Iris pigment epithelial cell (primary cell): ENCODE data around the gene MBP.

Experiments
- DNase-seq: peaks from one replicate; pipeline ENCODE4 v3.0.0-alpha.2; 2011; ENCODE audit warnings: low read depth

Gene MBP

DNA sequence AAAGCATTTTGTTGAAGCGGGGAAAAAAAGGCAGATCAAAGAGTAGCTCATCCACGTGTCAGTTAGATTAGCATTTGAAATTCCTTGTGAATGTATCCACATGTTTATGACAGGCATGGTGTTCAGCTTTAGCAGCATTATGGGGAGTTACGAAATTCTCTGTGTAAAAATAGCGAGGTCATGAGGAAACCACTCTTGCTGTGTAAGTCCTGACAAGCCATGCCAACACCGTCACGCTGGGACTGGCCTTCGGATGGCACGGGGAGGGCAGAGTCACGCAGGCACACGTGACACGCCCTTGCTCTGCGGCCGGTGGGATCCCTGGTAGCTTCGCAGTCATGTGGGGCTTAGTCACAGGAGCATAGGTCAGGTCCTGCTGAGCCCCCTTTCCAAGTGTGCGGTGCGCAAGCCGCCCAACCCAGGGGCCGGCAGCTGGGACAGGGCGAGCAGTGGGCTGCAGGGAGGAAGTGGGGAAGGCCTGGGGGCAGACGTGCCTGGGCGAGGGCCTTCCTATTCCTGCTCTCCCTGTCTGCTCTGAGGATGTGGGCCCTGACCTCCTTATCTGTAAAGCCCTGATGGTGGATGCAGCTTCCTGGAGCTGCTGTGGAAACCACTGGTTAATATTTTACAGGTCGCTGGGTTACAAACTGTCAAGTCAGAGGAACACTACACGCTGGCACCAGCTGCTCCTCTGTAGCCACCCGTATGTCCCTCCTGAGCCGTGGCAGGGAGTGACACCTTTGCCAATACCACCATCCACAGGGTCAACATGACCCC is 18.0 kb downstream of the MBP start:
- DNase-seq: peak; percentile 98

DNA sequence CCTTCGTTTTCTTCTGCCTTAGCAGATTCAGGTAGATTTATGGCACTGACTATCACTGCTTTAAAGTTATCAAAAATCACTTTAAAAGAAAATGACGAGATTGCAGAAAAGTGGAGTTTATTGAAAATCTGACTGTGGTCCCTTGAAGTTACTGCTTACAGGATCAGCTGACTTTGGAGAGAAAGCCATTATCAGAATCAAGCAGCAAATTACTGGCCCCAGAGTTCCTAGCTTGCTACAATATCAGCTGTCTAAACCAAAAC is 18.5 kb downstream of the MBP start:
- DNase-seq: no peak

DNA sequence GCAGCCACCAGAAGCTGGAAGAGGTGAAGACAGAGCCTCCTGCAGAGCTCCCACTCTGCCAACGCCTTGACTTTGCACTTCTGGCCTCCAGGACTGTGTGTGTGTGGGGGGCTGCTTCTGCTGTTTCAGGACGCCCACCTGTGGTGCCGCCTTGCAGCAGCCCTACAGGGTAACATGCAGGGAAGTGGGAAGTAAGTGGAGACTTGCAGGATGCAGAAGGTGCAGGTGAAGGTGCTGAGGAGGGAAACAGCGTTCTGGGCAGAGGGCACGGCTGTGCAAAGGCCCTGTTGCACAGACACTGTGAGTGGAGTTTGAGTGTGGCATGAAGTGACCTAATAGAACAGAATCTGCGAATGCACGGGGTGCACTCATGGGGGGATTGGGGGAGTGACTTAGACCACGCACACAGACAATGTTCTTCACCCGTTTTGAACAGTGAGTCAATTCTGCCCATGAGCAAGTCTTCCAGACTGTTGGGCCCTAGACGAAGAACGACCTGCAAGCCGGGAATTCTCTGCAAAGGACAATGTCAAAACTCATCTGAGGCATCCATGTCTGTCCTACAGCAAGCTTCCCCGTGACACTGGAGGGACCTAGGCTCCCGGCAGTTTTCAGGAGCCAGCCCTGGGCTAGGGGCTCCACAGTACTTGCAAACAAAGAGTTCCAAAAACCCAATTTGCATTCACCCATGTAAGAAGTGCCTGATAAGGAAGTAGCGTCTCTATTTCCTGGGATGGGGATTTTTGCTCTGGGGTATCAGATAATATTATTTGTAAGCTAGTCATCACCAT is 19.0 kb downstream of the MBP start:
- no peak for DNase-seq

DNA sequence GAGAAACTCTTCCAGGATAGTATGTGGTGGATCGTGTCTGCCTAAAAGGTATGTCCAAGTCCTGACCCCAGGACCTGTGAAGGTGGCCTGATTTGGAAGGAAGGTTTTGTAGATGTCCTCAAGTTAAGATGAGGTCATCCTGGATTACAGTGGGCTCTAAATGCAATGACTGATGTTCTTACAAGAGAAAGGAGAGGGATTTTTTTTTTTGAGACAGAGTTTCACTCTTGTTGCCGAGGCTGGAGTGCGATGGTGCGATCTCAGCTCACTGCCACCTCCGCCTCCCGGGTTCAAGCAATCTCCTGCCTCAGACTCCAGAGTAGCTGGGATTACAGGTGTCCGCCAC is 19.9 kb downstream of the MBP start:
- no peak for DNase-seq

DNA sequence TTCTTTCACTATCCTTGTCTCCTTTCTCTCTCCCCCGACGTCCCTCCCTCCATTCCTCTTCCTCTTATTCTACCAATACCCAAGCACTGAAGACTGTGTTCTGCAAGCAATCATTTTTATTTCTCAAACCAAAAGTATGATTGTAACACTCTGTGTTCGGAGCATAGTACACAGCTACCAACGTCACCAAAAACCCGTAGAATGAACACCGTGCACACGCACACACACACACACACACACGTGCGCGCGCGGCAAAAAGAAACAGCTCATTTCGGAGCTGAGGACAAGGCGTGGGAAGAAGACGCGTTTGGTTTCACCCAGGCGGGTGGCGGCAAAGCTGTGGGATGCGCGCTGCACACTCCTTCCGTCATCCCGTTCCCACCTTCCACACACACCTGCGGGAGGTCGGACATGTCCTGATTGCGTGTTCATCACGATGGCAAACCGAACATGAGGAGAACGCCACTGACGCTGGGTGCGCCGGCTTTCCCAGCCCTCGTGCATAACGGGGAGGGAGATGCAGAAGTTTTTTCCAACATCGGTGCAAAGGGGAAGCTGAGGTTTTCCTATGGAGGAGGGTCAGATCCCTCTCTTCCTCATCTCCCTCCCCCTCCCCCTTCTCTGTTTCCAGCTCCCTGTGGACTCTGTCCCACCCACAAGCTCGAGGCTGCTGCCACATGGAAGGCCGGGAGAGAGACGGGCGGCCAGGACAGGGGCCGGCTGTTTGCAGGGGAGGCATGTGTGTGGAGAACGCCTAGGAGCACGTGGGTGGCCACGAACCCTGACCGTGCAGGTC is 20.4 kb downstream of the MBP start:
- no peak for DNase-seq

DNA sequence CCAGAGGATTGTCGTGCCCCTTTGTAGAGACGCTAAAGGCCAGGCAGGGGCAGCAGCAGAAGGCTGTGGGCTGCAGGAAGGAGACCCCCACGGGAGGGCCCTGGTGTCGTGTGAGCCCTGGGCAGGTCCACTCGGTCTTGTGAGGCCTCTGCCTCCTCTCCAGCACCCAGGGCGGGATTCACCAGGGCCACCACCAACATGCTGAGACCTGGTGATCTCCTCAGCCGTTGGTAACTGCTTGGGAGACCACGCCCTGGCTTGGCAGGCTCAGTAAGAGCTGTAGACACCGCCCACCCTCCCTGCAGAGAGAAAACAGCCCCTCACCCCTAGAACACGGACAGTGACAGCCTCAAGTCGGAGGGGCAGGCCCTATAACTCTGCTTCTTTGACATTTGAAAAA is 21.1 kb downstream of the MBP start:
- no peak for DNase-seq

DNA sequence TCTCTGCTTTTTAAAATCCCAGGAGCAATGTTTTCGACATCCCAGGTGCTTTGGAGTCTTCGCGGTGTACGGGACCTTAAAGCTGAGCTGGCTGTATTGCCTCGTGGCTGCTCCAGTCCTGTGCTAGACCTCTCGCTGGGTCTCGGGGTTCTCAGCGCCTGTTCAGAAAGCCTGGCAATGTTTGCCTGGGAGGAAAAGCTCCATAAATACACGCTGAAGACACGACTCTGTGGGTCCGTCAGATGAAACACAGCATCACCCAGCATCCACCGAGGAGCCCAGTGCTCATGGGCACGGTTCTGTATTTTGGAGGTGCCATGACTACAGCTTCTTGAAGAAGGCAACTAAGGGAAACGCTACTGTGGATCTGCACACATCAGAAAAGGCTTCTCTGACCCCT is 21.6 kb downstream of the MBP start:
- no peak for DNase-seq

DNA sequence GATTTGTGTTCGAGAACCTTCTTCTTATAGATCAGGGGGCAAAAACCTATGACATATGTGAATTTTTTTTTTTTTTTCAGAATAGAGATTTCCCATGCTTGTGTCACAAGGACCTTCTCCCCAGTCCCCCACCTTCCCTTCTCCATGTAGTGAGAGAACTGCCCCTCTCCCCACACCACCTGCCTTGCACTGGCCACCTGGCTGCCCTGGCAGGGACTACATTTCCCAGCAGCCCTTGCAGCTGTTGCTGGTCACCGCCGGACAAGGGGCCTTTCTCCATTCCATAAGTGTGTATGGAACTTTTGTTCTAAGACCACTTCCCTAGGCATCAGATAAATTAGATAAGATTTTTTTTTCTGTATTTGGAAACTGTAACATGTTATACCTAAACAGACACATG is 22.2 kb downstream of the MBP start:
- DNase-seq: no peak

DNA sequence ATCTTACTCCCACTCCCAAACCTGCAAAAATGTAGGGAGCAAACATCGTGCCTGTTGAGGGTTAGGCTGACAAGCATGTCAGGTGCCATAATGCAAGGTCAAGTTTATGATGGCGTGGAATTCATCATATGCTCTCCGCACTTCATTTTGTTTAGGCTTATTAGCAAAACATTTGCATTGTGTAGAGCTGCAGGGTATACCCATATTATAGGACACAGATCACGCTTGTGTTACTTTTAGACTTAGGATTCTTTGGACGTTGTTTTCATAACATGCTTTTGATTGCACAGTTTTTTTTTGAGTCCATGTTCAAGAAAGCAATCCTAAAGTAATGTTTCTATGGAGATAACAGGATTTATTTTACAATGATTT is 22.9 kb downstream of the MBP start:
- no peak for DNase-seq

DNA sequence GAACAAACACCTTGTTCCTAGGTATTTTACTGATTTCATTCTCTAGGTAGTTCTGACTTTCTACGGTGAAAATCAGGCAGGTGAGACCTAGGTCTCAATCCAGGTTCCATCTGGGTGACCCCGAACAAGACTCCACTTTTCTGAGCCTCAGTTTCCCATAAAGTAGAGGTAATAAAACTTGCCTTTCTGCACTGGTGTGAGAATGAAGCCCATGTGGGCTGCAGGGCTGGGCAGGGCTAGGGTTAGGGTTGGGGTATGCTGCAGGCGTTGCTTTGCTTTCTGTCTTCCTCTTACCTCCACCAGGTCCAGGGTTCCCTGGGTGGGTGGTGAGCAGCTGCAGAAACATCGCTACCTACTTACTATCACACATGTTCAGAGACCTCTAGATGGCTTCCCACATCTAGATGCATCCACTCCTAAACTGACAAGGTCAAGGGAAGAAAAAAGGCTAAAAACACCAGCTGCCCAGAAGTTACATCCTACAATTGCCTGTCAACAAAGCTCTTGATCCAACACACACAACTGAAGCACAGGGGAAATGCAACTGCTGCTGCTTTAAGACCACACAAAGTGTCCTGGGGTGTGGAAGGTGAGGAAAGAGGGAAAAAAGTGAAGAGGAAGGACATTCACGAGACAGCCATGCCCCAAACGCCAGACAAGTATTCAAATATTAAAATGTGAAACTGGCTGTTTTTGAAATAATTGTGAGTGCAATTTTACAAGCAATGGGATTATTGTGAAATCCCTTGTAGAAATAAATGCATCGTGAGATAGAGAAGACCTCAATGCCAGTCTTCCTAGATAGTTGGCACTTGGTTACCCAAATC is 23.5 kb downstream of the MBP start:
- DNase-seq: no peak

DNA sequence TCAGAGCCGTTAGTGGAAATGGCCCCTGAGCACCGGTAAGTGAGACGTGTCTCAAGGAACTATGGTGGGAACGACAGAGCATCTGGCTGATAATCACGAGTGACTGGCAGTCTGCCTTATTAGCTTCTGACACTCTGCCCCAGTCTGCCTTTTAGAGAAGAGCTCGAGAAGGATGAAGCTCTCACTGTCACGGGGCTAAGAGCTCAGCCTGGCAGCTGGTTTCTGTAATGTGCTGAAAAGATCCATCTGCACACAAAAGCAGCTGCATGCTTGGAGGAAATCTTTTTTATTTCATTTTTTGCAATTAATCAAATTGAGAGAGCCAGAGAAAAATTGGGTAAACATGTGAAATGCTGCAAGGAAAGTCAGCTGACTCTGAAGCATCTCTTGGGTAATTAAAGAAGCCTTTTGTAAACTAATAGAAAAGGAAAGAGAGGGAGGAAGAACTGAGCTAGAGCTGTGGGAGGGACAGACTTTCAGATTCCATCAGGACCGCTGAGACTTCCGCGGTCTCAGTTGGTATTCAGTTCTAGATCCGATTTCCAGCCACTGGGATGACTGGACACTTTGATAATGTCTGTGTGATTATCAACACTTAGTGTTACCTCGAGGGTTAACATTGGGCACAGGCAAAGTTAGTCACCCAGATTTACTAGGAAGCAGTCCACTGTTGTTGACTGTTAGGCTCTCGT is 24.4 kb downstream of the MBP start:
- DNase-seq: peak; percentile 98

DNA sequence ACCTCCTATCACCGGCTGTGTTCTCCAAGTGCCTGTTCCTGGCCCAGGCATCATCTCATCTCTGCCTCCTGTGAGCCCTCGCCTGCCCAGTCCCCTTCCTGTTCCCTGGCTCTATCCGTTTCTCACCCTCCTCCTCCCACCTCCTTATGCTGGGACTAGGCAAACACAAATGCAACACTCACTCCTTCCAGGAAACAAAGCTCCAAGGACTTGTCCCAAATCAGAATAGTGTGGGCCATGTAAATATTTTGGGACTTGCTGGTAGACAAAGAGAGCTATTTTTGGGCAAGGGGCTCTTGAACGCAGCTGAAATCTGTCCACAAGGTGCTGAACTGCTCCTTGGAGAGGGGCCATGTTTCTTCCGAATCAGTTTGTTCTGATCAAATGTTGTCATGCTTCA is 25.3 kb downstream of the MBP start:
- no peak for DNase-seq

DNA sequence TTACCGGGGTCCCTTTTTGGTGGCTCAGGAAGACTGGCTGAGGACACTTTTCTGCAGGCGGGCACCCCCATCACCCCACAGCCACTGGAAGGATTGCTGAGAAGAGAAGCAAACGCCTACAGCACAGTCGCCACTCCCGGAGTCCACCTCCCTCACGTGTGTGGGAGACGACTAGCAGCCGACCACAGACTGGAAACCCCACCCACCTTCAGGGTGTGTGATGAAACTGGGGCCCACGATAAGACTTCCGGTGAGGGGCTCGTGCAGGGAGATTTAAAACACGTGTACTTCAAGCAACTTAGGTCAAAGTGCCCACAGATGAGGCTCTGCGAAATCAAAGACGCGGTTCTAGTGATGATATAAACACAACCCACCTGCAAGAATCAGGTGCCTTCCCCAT is 26.3 kb downstream of the MBP start:
- DNase-seq: no peak

DNA sequence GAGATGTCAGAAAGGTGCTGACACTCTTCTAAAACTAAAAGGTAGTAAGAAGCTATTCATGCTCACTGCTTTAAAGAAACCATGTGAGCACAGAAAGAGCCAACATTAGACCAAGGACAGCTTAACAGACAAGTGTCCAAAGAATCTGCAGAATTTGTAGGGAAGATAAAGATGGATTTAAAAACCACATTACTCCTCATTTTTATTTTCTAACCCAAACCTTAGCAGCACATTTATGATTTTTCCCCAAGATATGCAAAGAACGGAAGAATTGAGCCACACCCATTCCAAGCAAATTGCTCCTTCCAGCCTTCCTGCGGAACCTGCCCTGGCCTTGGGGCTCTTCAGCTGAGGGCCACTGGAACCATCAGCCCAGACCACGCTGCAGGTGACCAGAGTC is 26.9 kb downstream of the MBP start:
- DNase-seq: peak; percentile 55

DNA sequence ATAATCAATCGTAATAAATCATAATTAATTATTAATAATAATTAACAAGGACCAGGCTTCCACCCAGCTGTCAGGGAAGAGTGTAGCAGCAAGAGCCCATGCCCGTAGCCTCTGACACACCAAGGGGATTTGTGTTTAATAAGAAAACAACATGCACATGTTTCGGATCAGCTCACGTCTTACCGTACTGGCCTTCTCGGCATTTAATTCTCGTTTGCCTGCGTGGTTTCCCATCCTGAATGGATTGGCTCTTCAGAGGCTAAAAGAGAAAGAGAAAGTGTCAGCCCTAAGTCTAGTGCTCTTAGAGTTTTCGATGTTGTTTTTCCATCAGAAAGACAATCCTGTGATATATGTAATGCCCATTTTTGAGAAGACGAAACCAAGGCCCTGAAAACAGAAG is 27.6 kb downstream of the MBP start:
- DNase-seq: peak; percentile 78

DNA sequence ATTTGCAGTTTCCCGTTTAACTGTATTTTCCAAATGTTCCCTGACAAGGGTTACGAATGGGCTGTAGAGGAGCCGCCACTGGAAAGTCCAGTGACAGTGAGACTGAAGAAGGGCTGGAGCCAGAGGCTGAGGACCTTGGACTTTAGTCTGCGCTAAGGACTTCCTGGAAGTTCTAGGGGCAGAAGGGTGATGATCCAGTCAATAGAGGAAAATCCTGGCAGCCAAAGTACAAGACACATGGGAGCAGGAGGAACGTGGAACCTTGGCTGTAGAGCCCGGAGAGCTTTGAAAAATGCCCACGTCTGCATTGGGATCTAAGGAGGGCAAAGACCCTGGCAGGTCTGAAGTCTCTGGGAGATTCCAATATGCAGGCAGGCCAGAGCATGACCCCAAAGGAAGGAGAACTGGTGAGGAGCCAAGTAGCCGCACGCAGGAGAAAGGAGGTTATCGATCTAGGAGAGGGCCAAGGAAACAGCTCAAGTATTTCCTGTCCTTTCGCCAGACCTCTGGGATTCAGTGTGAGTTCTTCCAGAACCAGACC is 28.5 kb downstream of the MBP start:
- no peak for DNase-seq

DNA sequence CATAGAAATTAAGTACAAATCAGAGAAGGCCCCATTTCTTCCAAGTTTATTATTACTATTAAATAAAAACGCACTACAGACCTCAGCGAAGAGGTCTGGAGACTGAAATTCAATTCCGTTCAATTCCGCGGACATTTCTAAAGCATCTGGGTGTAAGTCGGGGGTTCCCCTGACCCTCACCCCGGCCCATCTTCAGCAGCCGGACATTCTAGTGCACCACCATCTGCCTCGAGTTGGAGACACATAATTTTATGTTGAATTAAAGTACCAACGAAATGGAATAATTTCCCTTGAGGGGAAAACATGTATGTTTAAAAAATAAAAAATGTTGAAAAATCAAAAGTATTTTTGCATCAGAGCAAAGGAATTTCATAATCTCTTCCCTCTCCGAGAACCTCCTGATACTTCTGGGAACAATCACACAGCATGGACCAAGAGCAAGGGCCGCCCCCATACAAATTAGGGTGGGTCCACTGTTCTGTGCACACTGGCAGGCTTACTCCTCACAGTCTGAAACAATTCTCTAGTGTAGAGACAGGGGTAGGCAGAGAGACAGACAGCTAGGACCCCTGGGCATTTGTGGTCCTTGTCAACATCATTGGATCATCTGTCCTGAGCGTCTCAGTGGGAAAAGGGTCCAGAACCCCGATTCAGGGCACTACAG is 29.3 kb downstream of the MBP start:
- peak; percentile 80 for DNase-seq

DNA sequence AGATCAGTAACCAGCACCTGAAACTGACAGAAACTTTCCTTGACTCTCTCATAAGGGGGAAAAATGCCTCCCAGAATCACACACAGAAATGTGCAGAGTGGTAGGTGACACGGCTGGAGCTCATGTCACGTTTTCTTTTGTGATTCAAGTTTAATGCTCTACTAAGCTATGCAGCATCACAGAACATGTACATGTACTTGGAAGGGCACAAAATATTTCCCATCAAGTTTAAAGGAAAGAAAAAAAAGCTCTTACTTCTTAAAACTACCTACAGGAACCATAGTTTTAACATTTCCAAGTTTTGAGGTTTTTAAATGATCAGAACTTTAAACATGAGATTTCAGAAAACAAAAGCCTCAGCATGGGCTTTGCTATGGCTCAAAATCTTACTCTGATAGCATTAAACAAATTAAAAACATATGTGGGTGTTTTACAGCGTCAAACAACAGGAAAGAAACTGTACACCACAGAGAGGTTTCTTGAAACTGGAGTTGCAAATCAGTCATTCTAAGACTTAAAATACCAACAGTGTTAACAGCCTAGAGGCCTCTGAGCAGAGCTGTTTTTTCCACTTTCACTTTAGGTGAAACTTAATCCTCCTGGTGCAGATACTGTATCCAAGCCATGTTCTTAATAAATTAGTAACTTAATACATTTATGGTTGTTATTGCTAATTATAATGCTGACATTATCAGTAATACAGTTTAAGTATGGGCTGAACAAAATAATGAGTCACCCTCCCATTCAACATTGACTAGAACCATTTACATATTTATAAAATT is 30.1 kb downstream of the MBP start:
- peak; percentile 94 for DNase-seq

DNA sequence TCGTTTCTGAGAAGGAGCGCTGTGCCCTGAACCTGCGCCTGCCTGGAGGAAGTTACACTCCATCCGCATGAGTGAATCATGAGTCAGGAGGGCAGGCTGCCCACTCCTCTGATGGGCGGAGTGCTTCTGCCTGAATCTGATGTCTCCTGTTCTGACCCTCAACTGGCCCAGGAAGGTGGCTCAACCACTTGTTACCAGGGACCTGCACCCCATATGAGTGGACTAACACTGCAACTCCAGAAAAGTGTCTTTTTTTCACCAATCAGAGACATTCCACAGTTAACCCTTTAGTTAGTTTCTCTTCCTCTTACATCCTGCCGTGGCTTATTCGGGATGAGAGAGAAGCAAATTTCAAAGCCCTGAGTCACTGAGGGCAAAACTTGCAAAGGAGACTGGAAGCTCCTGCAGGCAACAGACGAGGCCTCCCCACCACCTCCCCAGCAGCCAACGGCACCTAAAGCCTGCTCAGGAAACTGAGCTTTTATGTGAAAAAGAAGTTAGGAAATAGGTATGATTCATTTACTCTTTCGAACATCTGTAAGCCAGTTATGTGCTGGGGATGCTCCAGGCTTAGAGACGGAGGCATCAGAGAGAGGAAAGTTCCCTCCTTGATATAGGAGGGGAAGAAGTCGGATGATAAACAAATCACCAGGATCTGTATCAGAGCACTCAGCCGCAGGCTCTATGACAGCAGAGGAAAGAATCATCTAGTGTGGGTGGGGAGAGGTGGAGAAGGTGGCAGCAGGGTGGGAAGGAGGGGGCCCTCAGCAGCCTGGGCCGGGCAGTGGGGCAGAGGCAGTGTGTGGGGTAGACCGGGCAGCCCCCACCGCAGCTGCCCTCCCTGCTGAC is 30.9 kb downstream of the MBP start:
- DNase-seq: peak; percentile 99
